ENCODE results near the gene LAMA3.

Gene LAMA3

GRCh38 chr18:23977719-23978483, 288.6 kb downstream of the LAMA3 start:
- DNase-seq, result no peak

GRCh38 chr18:23981369-23981980, 292.2 kb downstream of the LAMA3 start:
- DNase-seq, result no peak

GRCh38 chr18:23982155-23983079, 293.2 kb downstream of the LAMA3 start:
- DNase-seq, result no peak

GRCh38 chr18:23983112-23983511, 293.9 kb downstream of the LAMA3 start:
- DNase-seq, result no peak

GRCh38 chr18:23986600-23987359, 297.5 kb downstream of the LAMA3 start:
- DNase-seq, result no peak

GRCh38 chr18:23990474-23991410, 301.5 kb downstream of the LAMA3 start:
- DNase-seq, result no peak

- DNase-seq, result no peak
Measured at GRCh38 chr18:23992089-23992940, 303.1 kb downstream of the LAMA3 start.

GRCh38 chr18:23992941-23993280, 303.7 kb downstream of the LAMA3 start:
- DNase-seq, result no peak

- no peak for DNase-seq
Measured at GRCh38 chr18:23994361-23994902, 305.2 kb downstream of the LAMA3 start.

- DNase-seq, result no peak
Measured at GRCh38 chr18:23995180-23995579, 305.9 kb downstream of the LAMA3 start.

GRCh38 chr18:23998018-23998417, 308.8 kb downstream of the LAMA3 start:
- no peak for DNase-seq

- DNase-seq, result no peak
Measured at GRCh38 chr18:23998820-23999219, 309.6 kb downstream of the LAMA3 start.

GRCh38 chr18:24000613-24001490, 311.6 kb downstream of the LAMA3 start:
- DNase-seq, result no peak

- no peak for DNase-seq
Measured at GRCh38 chr18:24002479-24002878, 313.2 kb downstream of the LAMA3 start.

GRCh38 chr18:24003288-24003687, 314.0 kb downstream of the LAMA3 start:
- DNase-seq, result no peak

GRCh38 chr18:24003903-24004640, 314.8 kb downstream of the LAMA3 start:
- DNase-seq, result no peak

Measured in right forelimb (tissue), 1 donor.